ENCODE data around the gene IRF5.
"Not testable (repeated sequence)": the region's sequence is repeated elsewhere in the genome, so short reads cannot be mapped to it uniquely, and the experiment has no call there.

IRF5 gene

GRCh38 chr7:128968624-128969023, 30.9 kb downstream of the IRF5 start:
- DNase-seq, result no peak

DNA sequence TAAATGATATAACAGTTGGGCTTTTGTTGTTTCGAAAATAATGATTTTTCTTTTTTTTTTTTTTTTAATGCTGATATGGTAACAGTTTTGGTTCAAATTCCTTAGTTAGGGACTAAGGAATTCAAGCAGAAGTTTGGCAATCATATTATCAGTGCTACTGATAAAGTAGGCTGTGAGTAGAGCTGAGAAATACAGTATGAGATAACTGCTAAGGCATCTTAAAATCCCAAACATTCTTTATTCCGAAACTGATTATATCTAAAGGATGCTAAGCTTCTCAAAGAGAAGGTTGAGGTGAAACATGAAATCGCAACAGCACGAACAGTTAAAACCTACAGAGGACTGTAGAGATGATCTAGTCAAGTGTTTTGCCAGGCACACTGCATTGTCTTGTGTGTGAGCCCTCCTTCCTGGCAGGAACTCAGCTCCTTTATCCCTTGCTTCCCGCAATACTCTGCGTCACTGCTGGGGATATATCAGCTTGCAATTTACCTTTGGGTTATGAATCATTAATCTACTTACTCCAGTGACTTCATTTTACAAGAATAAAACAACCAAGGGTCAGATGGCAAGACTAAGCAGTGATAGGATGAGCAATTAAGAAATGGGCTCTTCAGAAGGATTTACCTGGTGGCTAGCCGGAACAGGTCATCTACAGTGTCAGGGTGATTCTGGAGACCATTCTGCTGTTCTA, 36.7 kb downstream of the IRF5 start:
- no peak for DNase-seq

- DNase-seq, result no peak
Measured at GRCh38 chr7:128982105-128982504, 44.4 kb downstream of the IRF5 start.

DNA sequence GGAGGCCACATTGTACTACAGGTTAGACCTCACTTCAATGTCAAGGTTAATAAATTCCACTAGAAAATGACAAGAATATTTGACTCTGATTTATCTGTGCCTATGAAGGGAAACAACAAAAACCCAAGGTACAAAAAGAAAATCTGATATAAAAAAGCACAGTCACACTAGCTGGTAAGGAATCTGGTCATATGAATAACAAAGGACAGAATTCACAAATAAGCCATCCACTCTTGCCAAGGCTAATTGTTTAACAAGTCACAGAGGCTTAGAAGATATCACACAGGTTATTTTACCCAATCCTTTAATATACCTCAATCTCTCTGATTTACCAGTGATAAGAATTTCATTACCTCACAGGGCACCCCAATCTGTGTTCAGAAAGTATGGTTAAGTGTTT, 47.9 kb downstream of the IRF5 start:
- no peak for DNase-seq

DNA sequence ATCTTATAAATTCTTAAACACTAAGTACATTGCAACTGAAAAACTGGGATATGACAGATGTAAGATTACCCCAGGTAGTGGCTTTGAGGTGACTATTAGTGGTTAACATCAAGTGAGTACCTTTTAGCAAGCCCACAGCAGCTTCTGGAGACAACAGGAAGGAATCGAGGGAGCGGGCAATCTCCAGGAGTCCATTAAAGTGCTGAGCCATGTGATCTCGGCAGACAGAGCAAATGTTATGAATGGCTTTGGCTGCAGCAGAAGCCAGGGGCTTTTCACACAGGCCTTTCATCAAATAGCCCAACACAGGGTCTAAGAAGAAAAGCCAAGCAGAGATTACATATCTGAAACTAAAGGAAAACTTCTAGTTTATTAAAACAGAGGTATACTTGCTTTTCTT, 48.9 kb downstream of the IRF5 start:
- DNase-seq, result no peak

GRCh38 chr7:128988372-128988771, 50.6 kb downstream of the IRF5 start:
- DNase-seq, result no peak

GRCh38 chr7:128989961-128990360, 52.2 kb downstream of the IRF5 start:
- DNase-seq, result no peak

DNA sequence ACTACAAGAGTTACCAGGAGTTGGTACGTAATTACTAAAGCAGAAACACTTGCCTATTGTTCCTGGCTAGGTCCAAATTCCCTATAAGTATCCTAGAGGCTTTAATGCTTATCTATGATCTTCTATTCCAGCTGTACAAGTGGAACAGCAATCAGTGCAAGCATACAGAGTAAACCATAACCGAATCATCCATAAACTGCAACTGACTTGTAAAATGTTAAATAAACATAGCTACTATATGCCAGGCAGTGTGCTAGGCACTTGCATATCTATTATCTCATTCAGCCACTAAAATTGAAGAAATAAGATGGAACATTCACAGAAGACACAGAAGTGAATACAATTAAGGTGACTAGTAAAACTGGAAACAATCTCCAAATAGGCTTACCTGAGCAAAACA, 55.7 kb downstream of the IRF5 start:
- no peak for DNase-seq

DNA sequence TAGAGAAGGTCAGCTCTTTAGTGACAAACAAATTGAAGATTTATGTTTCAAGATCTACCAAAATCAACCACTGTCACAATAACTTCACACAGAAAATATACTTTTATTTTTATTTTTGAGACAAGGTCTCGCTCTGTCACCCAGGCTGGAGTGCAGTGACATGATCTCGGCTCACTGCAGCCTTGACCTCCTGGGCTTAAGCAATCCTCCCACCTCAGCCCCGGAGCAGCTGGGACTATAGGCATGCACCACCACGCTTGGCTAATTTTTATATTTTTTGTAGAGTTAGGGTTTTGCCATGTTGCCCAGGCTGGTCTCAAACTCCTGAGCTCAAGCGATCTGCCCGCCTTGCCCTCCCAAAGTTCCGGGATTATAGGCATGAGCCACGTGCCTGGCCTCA, 56.8 kb downstream of the IRF5 start:
- DNase-seq, result not testable (repeated sequence)

DNA sequence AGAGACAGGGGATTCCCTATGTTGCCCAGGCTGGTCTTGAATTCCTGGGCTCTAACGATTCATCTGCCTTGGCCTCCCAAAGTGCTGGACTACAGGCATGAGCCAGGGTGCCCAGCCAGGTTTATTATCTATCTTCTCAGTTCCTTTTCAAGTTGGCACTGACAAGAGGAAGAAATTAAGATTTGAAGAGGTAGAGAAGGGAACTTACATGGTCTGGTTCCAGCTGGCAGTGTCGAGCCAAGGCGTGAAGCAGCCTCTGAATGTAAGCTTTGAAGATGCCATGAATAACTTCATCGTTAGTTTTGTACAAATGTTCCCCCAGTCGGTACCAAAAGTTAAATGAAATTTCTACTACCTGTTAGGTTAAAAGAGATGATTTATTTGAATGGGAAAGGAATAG, 59.5 kb downstream of the IRF5 start:
- DNase-seq, result no peak

Measured in inflammatory macrophage (primary cell).